K562 (cell line): Measurements from ENCODE around the gene TEX54. TPM values are rescaled to one million over a fixed set of nuclear protein-coding genes. Genes with fewer than 3 reads are reported as not detected.

Experiments
- CCAR2 ChIP-seq: fragments of 200-400 bp; formaldehyde crosslinking; IDR thresholded peaks from 2 replicates; pipeline ENCODE4 v1.6.1; 2017; ENCODE audit warnings: mild to moderate bottlenecking, low read depth, low read length
- EGR1 ChIP-seq: fragments of 450-650 bp; conservative IDR thresholded peaks from 2 replicates; pipeline ENCODE4 v1.6.1; 2017; ENCODE audit warnings: mild to moderate bottlenecking
- GATA2 ChIP-seq: sonication (generic); formaldehyde crosslinking; IDR thresholded peaks from 2 replicates; pipeline ENCODE4 v1.4.0; 2020; ENCODE audit warnings: mild to moderate bottlenecking, missing genetic modification reagents
- HDAC6 ChIP-seq: IDR thresholded peaks from 2 replicates; pipeline ENCODE4 v1.6.1; 2012; ENCODE audit warnings: low read depth, mild to moderate bottlenecking, control low read depth, inconsistent platforms, low read length, moderate library complexity
- HNRNPUL1 ChIP-seq: fragments of 200-400 bp; formaldehyde crosslinking; IDR thresholded peaks from 2 replicates; pipeline ENCODE4 v1.6.1; 2017; ENCODE audit warnings: low read length
- JUNB ChIP-seq: fragments of 450-650 bp; formaldehyde crosslinking; conservative IDR thresholded peaks from 2 replicates; pipeline ENCODE4 v1.4.0; 2020; ENCODE audit warnings: mild to moderate bottlenecking
- L3MBTL2 ChIP-seq: fragments of 450-650 bp; IDR thresholded peaks from 2 replicates; pipeline ENCODE4 v1.6.1; 2016; ENCODE audit warnings: mild to moderate bottlenecking, moderate library complexity
- LCOR ChIP-seq: sonication (generic); formaldehyde crosslinking; IDR thresholded peaks from 2 replicates; pipeline ENCODE4 v1.8.0; 2022; ENCODE audit warnings: mild to moderate bottlenecking, missing genetic modification reagents
- PHF20 ChIP-seq: fragments of 450-650 bp; IDR thresholded peaks from 2 replicates; pipeline ENCODE4 v1.6.1; 2018; ENCODE audit not compliant: partially characterized antibody
- RAD21 ChIP-seq, 2 experiments: fragments of 250-450 bp in 1 of 2; fragments of 450-650 bp in 1 of 2; sonication (Bioruptor Pico) in 1 of 2; formaldehyde crosslinking in 1 of 2; IDR thresholded peaks in 1 of 2; conservative IDR thresholded peaks in 1 of 2; 2 replicates each; pipeline versions ENCODE4 v1.4.0 to v1.8.0; 2020 to 2022; ENCODE audit warnings: mild to moderate bottlenecking in 2 of 2, moderate library complexity in 1 of 2
- RBM22 ChIP-seq: fragments of 200-400 bp; formaldehyde crosslinking; IDR thresholded peaks from 2 replicates; pipeline ENCODE4 v1.6.1; 2018; ENCODE audit warnings: low read length, low read depth; ENCODE audit not compliant: poor library complexity, severe bottlenecking
- RBM39 ChIP-seq: fragments of 200-400 bp; formaldehyde crosslinking; optimal IDR thresholded peaks from 2 replicates; pipeline ENCODE3; 2018; ENCODE audit warnings: low read depth, low read length
- SAP30 ChIP-seq: fragments of 200-600 bp; sonication (generic); IDR thresholded peaks from 2 replicates; pipeline ENCODE4 v1.6.1; 2012; ENCODE audit warnings: borderline replicate concordance, low read depth, mild to moderate bottlenecking, moderate library complexity, low read length, control low read depth, inconsistent platforms; ENCODE audit not compliant: insufficient read depth, poor library complexity, severe bottlenecking
- SNIP1 ChIP-seq: fragments of 450-650 bp; IDR thresholded peaks from 2 replicates; pipeline ENCODE4 v1.7.1; 2017; ENCODE audit warnings: low read depth, mild to moderate bottlenecking
- STAG1 ChIP-seq: sonication (generic); formaldehyde crosslinking; IDR thresholded peaks from 2 replicates; pipeline ENCODE4 v1.5.0; 2020; ENCODE audit warnings: missing genetic modification reagents, borderline replicate concordance
- TEAD4 ChIP-seq, 2 experiments: sonication (generic) in 1 of 2; formaldehyde crosslinking in 1 of 2; IDR thresholded peaks; 2 replicates each; pipeline versions ENCODE4 v1.6.1 to v1.8.0; 2012 to 2022; ENCODE audit warnings: borderline replicate concordance in 1 of 2, inconsistent platforms in 1 of 2, low read length in 1 of 2, mild to moderate bottlenecking in 1 of 2, missing genetic modification reagents in 1 of 2
- U2AF1 ChIP-seq: fragments of 200-400 bp; formaldehyde crosslinking; optimal IDR thresholded peaks from 2 replicates; pipeline ENCODE3; 2017; ENCODE audit warnings: mild to moderate bottlenecking, low read depth, low read length, moderate library complexity
- XRCC5 ChIP-seq: fragments of 200-400 bp; formaldehyde crosslinking; IDR thresholded peaks from 2 replicates; pipeline ENCODE4 v1.6.1; 2017; ENCODE audit warnings: low read depth, mild to moderate bottlenecking, low read length
- YY1 ChIP-seq, 3 experiments: IDR thresholded peaks; 2 replicates each; pipeline ENCODE4 v1.6.1; 2011; ENCODE audit warnings: low read length in 2 of 3, mild to moderate bottlenecking in 2 of 3, moderate library complexity in 2 of 3, borderline replicate concordance in 1 of 3, control low read depth in 1 of 3, low read depth in 1 of 3; ENCODE audit not compliant: insufficient read depth in 3 of 3, insufficient replicate concordance in 2 of 3, control insufficient read depth in 1 of 3, insufficient read length in 1 of 3; ENCODE audit errors: extremely low read depth in 1 of 3
- ZNF384 ChIP-seq: IDR thresholded peaks from 2 replicates; pipeline ENCODE4 v1.6.1; 2012; ENCODE audit warnings: low read depth, low read length, improper control_type of control experiment
- polyA plus RNA-seq, 8 experiments: library from polyadenylated mRNA; depleted of rRNA in 4 of 8; stranded (reverse) in 5 of 8; unstranded in 3 of 8; fragments of >200 nt; fragmentation: Nextera tagmentation in 2 of 8; fragmentation: Illumina TruSeq in 1 of 8; extraction: Ambion mirVana in 2 of 8; extraction: Trizol in 1 of 8; gene quantifications; 2 replicates each; pipeline versions ENCODE4 v1.2.1 to v1.2.3, GENCODE V29; 2011 to 2014; ENCODE audit warnings: inconsistent platforms in 1 of 8, missing spikeins in 1 of 8
- total RNA-seq, 7 experiments: library from RNA; depleted of rRNA in 6 of 7; stranded (reverse); fragments of >200 nt in 6 of 7; fragmentation: Illumina TruSeq in 2 of 7; extraction: Trizol in 2 of 7; gene quantifications; 2 replicates each; pipeline versions ENCODE4 v1.2.1 to v1.2.3, GENCODE V29; 2011 to 2021; ENCODE audit warnings: low replicate concordance in 1 of 7
- TF ChIP-seq, protein P1 (sequence below): sonication (generic); formaldehyde crosslinking; IDR thresholded peaks from 2 replicates; pipeline ENCODE4 v1.8.0; 2022; ENCODE audit warnings: missing genetic modification reagents, mild to moderate bottlenecking, moderate library complexity, borderline replicate concordance
- TF ChIP-seq, protein P2 (sequence below): fragments of 450-650 bp; formaldehyde crosslinking; IDR thresholded peaks from 2 replicates; pipeline ENCODE4 v1.4.0; 2020; ENCODE audit warnings: mild to moderate bottlenecking, moderate library complexity
- TF ChIP-seq, protein P3 (sequence below): sonication (generic); formaldehyde crosslinking; IDR thresholded peaks from 2 replicates; pipeline ENCODE4 v1.8.1; 2022; ENCODE audit warnings: missing genetic modification reagents

TEX54 gene
- total and polyA plus RNA-seq, 9 of the 15 experiments (the other 6 are each of a cell fraction or from before 2014, with no cell fraction given) = not detected

DNA sequence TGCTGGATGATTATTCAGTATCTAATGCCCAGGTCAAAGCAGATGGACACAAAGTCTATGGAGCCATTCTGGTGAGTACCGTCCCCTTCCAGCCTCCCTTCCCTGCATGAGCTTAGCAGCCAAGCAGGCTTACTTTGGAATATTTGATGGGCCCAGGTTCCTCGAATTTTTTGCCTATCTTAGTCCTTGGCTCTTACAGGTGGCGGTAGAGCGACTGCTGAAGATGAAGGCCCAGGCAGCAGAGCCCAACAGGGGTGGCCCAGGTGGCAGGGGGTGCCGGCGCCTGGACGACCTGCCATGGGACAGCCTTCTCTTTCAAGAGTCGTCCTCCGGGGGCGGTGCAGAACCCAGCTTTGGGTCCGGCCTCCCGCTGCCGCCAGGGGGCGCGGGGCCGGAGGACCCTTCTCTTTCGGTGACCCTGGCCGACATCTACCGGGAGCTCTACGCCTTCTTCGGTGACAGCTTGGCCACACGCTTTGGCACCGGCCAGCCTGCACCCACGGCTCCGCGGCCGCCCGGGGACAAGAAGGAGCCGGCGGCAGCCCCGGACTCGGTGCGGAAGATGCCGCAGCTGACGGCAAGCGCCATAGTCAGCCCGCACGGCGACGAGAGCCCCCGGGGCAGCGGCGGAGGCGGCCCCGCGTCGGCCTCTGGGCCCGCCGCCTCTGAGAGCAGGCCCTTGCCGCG, 46.2 kb downstream of the TEX54 start (continued):
- TF ChIP-seq, protein P1, sequence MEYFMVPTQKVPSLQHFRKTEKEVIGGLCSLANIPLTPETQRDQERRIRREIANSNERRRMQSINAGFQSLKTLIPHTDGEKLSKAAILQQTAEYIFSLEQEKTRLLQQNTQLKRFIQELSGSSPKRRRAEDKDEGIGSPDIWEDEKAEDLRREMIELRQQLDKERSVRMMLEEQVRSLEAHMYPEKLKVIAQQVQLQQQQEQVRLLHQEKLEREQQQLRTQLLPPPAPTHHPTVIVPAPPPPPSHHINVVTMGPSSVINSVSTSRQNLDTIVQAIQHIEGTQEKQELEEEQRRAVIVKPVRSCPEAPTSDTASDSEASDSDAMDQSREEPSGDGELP (CRISPR knock-in tag) = peak; percentile 59; the same call in 1 of the 2 replicates
- TF ChIP-seq LCOR (CRISPR knock-in tag) = peak; percentile 76; the same call in 1 of the 2 replicates
- TF ChIP-seq, protein P2, sequence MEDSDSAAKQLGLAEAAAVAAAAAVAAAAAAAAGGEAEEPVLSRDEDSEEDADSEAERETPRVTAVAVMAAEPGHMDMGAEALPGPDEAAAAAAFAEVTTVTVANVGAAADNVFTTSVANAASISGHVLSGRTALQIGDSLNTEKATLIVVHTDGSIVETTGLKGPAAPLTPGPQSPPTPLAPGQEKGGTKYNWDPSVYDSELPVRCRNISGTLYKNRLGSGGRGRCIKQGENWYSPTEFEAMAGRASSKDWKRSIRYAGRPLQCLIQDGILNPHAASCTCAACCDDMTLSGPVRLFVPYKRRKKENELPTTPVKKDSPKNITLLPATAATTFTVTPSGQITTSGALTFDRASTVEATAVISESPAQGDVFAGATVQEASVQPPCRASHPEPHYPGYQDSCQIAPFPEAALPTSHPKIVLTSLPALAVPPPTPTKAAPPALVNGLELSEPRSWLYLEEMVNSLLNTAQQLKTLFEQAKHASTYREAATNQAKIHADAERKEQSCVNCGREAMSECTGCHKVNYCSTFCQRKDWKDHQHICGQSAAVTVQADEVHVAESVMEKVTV (CRISPR knock-in tag) = peak; percentile 57; the same call in 1 of the 2 replicates
- no peak for TF ChIP-seq CCAR2
- TF ChIP-seq U2AF1 = peak; percentile 88
- TF ChIP-seq JUNB (CRISPR knock-in tag) = no peak
- no peak for TF ChIP-seq RBM22
- 0 out of 2 replicates have a peak, but pooled peaks have one; percentile 33 for TF ChIP-seq TEAD4 (IDR thresholded peaks at IDR 0.05; ENCODE audit: low read length)
- no peak for TF ChIP-seq TEAD4 (CRISPR knock-in tag; IDR thresholded peaks at IDR 0.05; ENCODE audit: borderline replicate concordance)
- peak; percentile 73 to 74 for TF ChIP-seq RAD21 (CRISPR knock-in tag; conservative IDR thresholded peaks at IDR 0.05 in 1 of 2, IDR thresholded peaks at IDR 0.05 in 1 of 2)
- TF ChIP-seq XRCC5 = peak; percentile 94
- TF ChIP-seq GATA2 = no peak
- peak in 2 of 3 experiments; percentile 65 to 78 for TF ChIP-seq YY1 (IDR thresholded peaks at IDR 0.05; ENCODE audit: borderline replicate concordance in 1 of 3, control insufficient read depth in 1 of 3, extremely low read depth in 1 of 3, insufficient read depth in 3 of 3, insufficient read length in 1 of 3, insufficient replicate concordance in 2 of 3, low read depth in 1 of 3, low read length in 2 of 3)
- TF ChIP-seq ZNF384 = peak; percentile 41; the same call in 1 of the 2 replicates
- TF ChIP-seq SAP30 = peak; percentile 68
- 0 out of 2 replicates have a peak, but pooled peaks have one; percentile 47 for TF ChIP-seq L3MBTL2
- TF ChIP-seq RBM39 = peak; percentile 57
- 0 out of 2 replicates have a peak, but pooled peaks have one; percentile 39 for TF ChIP-seq STAG1 (CRISPR knock-in tag)
- peak; percentile 72 for TF ChIP-seq EGR1
- TF ChIP-seq HDAC6 = peak; percentile 27; the same call in 1 of the 2 replicates
- peak; percentile 15 for TF ChIP-seq PHF20
- no peak for TF ChIP-seq SNIP1
- TF ChIP-seq HNRNPUL1 = no peak
- TF ChIP-seq, protein P3, sequence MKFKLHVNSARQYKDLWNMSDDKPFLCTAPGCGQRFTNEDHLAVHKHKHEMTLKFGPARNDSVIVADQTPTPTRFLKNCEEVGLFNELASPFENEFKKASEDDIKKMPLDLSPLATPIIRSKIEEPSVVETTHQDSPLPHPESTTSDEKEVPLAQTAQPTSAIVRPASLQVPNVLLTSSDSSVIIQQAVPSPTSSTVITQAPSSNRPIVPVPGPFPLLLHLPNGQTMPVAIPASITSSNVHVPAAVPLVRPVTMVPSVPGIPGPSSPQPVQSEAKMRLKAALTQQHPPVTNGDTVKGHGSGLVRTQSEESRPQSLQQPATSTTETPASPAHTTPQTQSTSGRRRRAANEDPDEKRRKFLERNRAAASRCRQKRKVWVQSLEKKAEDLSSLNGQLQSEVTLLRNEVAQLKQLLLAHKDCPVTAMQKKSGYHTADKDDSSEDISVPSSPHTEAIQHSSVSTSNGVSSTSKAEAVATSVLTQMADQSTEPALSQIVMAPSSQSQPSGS = no peak
